KMS-11 (cell line): ENCODE data around the gene TDP1.

Source experiments
- H2AFZ ChIP-seq: fragments of 200-600 bp; sonication (generic); 2 replicates; pipeline ENCODE4 v1.6.1; 2016; ENCODE audit warnings: antibody characterized with exemption, mixed run types, low read depth
- H3K27ac ChIP-seq: fragments of 200-600 bp; sonication (generic); 2 replicates; pipeline ENCODE4 v1.6.1; 2016; ENCODE audit warnings: mild to moderate bottlenecking, mixed run types
- H3K27me3 ChIP-seq: fragments of 200-600 bp; sonication (generic); 2 replicates; pipeline ENCODE4 v1.6.1; 2017; ENCODE audit warnings: mild to moderate bottlenecking, low read depth, mixed run types, moderate library complexity; ENCODE audit not compliant: insufficient read depth
- H3K36me3 ChIP-seq: fragments of 200-600 bp; sonication (generic); 2 replicates; pipeline ENCODE4 v1.6.1; 2017; ENCODE audit warnings: mild to moderate bottlenecking, mixed run types; ENCODE audit not compliant: insufficient read depth
- H3K4me1 ChIP-seq: fragments of 200-600 bp; sonication (generic); 2 replicates; pipeline ENCODE4 v1.6.1; 2016; ENCODE audit warnings: mild to moderate bottlenecking, low read depth, mixed run types; ENCODE audit not compliant: poor library complexity, severe bottlenecking
- H3K4me2 ChIP-seq: fragments of 200-600 bp; sonication (generic); 2 replicates; pipeline ENCODE4 v1.7.0; 2016; ENCODE audit warnings: mild to moderate bottlenecking, mixed run types
- H3K4me3 ChIP-seq: fragments of 200-600 bp; sonication (generic); IDR thresholded peaks from 2 replicates; pipeline ENCODE4 v1.6.1; 2017; ENCODE audit warnings: low read depth, low read length, mixed read lengths; ENCODE audit not compliant: insufficient read depth
- H3K79me2 ChIP-seq: fragments of 200-600 bp; sonication (generic); 2 replicates; pipeline ENCODE4 v1.6.1; 2016; ENCODE audit warnings: low read depth, mixed run types; ENCODE audit not compliant: insufficient read depth
- H3K9ac ChIP-seq: fragments of 200-600 bp; sonication (generic); 2 replicates; pipeline ENCODE4 v1.6.1; 2016; ENCODE audit warnings: mild to moderate bottlenecking, mixed run types
- H4K20me1 ChIP-seq: fragments of 200-600 bp; sonication (generic); 2 replicates; pipeline ENCODE4 v1.6.1; 2016; ENCODE audit warnings: mild to moderate bottlenecking, mixed run types; ENCODE audit not compliant: insufficient read depth
- TF ChIP-seq, protein P1 (sequence below): fragments of 200-600 bp; sonication (generic); conservative IDR thresholded peaks from 2 replicates; pipeline ENCODE4 v1.6.1; 2017; ENCODE audit warnings: low read depth, mild to moderate bottlenecking, antibody characterized with exemption, low read length, moderate library complexity, mixed read lengths

Gene TDP1

GRCh38 chr14:89990218-89990617 is 34.5 kb downstream of the TDP1 start:
- Histone ChIP-seq H4K20me1 (no peaks in the 10 kb centered on the region), H3K79me2 (no peaks in the 10 kb centered on the region), H2AFZ (no peak overlapping the region), H3K27me3 (no peaks in the 10 kb centered on the region), H3K4me1 (peaks cover 14% of the 10 kb centered on the region), H3K9ac (no peak overlapping the region), H3K4me3 (no peak overlapping the region), H3K27ac (no peak overlapping the region), H3K36me3 (no peaks in the 10 kb centered on the region), H3K4me2 (no peak overlapping the region)
- TF ChIP-seq, protein P1, sequence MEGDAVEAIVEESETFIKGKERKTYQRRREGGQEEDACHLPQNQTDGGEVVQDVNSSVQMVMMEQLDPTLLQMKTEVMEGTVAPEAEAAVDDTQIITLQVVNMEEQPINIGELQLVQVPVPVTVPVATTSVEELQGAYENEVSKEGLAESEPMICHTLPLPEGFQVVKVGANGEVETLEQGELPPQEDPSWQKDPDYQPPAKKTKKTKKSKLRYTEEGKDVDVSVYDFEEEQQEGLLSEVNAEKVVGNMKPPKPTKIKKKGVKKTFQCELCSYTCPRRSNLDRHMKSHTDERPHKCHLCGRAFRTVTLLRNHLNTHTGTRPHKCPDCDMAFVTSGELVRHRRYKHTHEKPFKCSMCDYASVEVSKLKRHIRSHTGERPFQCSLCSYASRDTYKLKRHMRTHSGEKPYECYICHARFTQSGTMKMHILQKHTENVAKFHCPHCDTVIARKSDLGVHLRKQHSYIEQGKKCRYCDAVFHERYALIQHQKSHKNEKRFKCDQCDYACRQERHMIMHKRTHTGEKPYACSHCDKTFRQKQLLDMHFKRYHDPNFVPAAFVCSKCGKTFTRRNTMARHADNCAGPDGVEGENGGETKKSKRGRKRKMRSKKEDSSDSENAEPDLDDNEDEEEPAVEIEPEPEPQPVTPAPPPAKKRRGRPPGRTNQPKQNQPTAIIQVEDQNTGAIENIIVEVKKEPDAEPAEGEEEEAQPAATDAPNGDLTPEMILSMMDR: no peak

DNA sequence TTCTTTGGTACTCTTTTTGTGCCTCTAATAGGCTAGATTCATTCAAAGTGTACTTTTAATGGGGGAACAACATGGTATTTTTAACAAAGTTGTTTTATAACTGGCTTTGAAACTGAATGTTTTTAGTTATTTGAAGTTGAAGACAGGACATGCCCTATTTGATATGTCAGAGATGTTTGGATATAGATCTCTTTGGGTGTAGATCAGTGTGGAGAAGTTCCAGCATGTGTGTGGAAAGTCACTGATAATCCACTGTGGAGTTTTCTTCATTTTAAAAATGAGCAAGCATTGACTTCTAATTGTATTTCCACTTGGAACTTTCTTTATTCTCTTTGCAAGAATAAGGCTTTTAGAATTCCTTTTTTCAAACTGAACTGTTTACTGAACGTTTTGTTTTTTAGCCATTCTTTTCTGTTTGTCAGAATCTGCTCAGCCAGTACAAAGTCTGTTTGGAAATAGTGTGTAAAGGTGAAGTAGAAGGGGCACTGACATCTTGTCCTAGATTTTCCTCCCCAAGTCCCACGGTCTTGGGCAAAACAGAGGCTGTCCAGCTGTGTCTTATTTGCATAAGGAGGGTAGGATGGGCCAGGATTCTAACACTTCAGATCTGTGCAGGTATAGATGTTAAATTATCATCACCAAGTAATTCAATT is 35.0 kb downstream of the TDP1 start:
- no peak overlapping the region for H3K27ac ChIP-seq
- TF ChIP-seq, protein P1: no peak
- no peak overlapping the region for H2AFZ ChIP-seq
- peaks cover 14% of the 10 kb centered on the region for H3K4me1 ChIP-seq
- no peaks in the 10 kb centered on the region for H3K27me3 ChIP-seq
- H3K79me2 ChIP-seq: no peaks in the 10 kb centered on the region
- no peaks in the 10 kb centered on the region for H4K20me1 ChIP-seq
- no peak overlapping the region for H3K4me3 ChIP-seq
- H3K9ac ChIP-seq: no peak overlapping the region
- H3K36me3 ChIP-seq: no peaks in the 10 kb centered on the region
- H3K4me2 ChIP-seq: no peak overlapping the region

DNA sequence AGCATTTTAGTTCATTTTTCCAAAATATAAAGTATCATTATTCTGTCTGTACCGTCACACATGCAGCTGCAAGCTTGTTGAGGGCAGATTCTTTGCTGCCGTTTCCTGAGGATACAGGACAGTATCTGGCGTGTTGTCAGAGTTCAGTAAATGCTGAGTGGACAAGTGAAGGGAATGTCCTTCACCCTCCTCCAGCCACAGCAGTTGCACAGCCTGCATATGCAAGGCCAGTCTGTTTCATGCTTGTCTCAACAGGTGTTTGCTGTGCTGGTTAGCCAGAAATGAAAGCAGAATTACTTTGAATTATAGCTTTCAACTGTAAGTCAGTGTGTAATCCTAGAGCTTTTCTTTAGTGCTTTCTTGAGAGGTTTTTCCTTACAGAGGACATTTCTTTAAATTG is 36.5 kb downstream of the TDP1 start:
- H3K36me3 ChIP-seq: no peaks in the 10 kb centered on the region
- no peaks in the 10 kb centered on the region for H3K79me2 ChIP-seq
- no peak overlapping the region for H3K27ac ChIP-seq
- H3K4me1 ChIP-seq: peaks cover 11% of the 10 kb centered on the region
- H3K27me3 ChIP-seq: no peaks in the 10 kb centered on the region
- no peak overlapping the region for H3K9ac ChIP-seq
- H2AFZ ChIP-seq: no peak overlapping the region
- no peak overlapping the region for H3K4me3 ChIP-seq
- H3K4me2 ChIP-seq: no peak overlapping the region
- H4K20me1 ChIP-seq: no peaks in the 10 kb centered on the region
- TF ChIP-seq, protein P1: no peak

DNA sequence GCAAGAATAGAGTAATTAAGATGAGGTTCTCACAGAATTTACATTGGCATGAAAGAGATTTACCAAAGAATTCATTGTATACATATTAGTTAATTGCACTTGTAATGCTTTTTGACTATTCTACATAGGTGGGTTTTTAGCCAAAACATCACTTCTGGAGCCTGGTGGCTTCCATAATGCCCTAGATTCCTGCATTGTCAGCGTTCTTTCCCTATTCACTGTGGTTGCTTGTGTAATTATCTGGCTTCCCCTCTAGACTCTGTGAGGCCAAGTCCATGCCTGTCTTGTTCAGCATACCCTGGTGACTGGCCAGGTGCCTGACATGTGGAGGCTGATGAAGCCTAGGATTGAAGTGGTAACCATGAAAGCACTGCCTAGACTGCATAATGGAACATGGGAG is 41.2 kb downstream of the TDP1 start:
- TF ChIP-seq, protein P1: no peak
- H3K36me3 ChIP-seq: no peaks in the 10 kb centered on the region

More for the DNA sequence above, 41.2 kb downstream of the TDP1 start:
- no peak overlapping the region for H3K4me2 ChIP-seq
- H3K9ac ChIP-seq: no peak overlapping the region
- H3K4me3 ChIP-seq: no peak overlapping the region
- no peaks in the 10 kb centered on the region for H4K20me1 ChIP-seq
- no peak overlapping the region for H3K27ac ChIP-seq
- H2AFZ ChIP-seq: no peak overlapping the region
- H3K27me3 ChIP-seq: no peaks in the 10 kb centered on the region
- no peaks in the 10 kb centered on the region for H3K79me2 ChIP-seq
- peaks cover 9% of the 10 kb centered on the region for H3K4me1 ChIP-seq
